ENCODE data around the gene ZNF608.

The ZNF608 gene

DNA sequence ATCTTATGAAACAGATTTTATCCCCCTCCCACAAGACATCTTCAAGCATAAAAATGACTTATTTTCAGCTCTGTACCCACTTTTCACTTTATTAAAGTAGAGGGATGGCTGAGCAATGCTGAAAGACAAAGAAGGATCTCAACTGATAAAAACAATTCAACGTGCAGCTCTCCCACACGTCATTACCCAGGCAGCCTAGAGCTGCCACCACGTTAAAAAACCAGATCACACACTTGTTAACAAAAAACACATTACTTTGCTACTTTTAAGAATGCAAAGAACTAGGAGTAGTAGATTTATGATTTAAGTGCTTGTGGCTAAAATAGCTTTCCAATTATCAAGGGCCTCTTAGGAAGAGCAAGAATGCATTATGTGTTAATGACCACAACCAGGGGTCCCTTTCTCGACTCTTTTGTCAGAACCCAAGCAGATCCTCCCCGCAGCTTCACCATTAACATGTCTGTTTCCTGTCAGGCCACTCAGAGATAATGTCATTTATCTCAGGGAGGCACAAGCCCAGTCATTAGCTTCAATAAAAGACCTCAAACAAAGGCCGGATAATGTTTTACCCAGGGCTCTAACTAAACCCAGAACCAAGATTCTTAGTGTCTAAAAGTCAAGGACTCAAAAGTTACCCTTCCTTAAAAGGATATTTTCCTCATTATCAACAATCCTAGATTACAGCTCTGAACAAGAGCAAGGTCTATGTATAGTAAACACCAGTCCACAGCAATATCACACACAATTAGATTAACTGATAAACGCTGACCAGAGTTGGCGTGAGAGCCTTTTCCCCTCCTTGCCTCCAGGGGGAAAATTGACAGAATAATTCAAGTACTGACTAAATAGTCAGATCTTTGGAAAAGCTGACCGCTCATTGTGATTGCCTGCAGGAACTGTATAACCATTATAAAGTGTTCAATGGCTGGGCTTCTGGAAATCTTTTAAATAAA is 7.5 kb downstream of the ZNF608 start:
- DNase-seq (ENCODE audit: low read depth): no peak

DNA sequence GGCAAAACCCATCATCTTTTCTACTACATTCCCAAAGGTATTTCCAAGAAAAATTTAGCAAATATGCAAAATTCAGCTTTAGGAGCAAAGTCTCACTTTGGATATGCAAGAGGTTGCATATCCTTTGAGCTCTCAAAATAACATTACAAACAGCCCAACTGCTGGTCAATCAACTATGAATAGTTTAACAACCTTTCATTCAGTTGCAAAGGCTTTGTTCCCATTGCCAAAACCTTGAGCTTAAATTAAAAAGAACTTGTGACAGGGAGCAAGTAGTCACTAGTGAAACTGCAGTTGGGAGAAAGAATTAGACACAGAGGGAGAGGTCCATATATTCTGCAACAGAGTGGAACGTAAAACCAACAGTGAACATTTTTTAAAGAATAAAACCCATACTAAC is 8.8 kb downstream of the ZNF608 start:
- DNase-seq (ENCODE audit: low read depth): no peak

DNA sequence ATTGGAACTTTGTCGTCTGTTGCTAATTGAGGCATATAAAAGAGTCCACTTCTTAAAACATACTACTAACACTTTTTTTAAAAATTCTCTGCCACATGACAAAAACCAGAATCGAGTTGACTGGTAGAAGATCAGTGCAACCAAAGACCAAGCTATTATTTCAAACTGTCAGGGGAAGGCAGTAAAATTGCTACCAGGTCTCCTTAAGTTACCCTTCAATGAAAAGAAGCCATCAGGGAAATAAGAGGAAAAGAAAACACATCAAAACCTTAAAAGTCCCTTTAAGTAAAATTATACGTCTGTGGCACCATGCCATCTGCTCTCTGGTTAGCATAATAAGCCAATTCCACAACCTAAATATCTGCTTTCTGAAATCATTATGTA is 9.6 kb downstream of the ZNF608 start:
- no peak for DNase-seq (ENCODE audit: low read depth)

DNA sequence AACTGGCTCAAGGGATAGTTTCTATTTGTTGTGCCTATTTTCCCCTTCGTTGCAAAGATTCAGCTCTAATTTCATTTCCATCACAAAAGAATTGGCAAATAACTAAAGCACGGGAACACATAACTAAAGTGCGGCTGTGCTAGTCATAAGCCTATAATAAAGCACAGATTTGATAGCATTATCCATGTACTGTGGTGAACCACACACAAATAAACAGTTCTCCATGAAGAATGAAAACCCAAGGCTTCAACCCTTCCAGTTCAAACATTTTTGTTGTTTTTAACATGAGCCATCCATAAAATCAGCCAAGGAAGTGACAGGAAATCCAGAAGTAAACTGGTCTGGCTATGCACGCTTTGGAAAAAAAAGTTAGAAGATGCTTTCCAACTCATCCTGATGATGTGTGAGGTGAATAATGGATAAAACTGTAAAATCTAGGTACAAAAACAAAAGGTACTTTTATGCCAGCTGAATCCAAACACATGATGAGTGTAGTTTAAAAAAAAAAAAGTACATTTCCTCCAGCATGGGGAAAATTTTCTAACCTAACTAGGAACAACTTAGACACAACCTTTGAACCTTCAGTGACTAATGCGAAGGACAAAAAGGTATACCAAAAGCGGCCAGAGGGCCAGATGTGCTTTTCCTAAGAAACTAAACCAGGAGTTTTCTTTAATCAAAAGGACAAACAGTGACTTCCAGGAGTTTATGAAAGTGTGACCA is 10.2 kb downstream of the ZNF608 start:
- DNase-seq (ENCODE audit: low read depth): no peak

DNA sequence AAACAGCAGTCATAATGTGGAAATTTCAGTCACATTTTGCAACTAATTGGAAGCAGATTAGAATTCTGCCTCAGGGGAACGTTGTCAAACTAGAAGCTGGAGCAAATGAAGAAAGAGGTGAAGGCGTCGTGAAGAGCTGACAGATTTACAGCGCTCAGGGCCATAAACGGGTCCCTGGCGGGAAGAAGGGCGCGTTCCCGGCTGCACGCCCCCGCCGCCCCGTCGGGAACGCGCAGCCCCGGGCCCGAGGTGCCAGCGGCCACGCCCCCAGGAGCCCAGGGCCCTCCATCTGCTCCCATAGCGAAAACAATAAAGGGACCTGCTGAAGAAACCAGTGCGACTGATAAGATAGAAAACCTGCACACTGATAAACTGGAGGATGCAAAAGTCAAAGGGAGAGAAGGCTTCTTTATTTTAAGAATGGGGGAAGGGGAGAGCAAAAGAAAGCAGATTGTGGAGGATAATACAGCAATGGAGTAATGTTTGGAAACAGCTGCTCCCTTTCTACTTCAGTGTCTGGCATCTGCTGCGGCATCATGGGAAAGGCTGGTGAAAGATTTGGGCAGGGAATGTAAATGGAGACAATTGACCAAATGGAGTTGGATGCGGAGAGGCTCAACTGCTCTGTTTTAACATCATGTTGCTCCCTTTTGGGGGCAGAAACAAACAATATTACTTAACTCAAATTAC is 11.1 kb downstream of the ZNF608 start:
- DNase-seq (ENCODE audit: low read depth): no peak

DNA sequence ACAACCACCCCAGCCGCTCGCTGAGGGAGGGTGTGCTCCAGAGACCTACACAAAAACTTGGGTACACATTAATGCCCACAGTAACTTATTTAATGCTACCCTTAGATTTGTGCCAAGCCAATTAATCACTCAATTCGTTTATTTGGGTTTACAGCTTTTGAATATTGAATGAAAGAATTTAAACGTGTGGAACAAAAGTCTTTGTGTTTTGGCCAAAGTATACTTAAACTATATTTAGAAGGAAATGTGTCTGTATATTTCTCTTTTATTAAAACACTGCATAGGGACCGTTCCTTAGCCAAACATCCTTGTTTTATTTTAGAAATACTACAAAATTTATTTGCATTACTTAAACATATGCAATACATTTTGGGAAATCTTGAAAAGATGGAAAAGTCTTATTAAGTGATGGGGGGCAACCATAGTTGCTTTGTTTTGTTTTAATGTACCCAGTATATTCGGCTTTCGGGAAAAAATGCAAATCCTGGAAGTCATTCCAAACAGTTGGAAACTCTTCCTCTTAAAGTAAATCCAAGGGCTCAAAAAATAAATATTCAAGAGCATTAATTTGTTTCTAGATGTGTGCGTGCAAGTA is 11.8 kb downstream of the ZNF608 start:
- DNase-seq (ENCODE audit: low read depth): no peak

DNA sequence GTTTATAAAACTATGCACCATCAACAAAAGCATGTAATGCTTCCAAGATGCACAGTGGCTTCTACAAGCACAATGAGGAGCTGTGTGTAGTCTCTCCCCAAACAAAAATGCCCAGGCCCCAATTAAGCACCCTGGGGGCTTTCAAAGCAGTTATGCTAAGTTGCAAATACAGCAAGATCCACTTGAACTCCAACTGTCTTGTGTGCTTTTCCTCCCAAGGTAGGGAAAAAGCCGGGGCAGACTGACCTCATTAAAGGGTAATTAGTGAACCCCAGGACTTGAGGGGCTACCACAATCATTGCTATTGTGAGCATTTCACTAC is 13.1 kb downstream of the ZNF608 start:
- no peak for DNase-seq (ENCODE audit: low read depth)

DNA sequence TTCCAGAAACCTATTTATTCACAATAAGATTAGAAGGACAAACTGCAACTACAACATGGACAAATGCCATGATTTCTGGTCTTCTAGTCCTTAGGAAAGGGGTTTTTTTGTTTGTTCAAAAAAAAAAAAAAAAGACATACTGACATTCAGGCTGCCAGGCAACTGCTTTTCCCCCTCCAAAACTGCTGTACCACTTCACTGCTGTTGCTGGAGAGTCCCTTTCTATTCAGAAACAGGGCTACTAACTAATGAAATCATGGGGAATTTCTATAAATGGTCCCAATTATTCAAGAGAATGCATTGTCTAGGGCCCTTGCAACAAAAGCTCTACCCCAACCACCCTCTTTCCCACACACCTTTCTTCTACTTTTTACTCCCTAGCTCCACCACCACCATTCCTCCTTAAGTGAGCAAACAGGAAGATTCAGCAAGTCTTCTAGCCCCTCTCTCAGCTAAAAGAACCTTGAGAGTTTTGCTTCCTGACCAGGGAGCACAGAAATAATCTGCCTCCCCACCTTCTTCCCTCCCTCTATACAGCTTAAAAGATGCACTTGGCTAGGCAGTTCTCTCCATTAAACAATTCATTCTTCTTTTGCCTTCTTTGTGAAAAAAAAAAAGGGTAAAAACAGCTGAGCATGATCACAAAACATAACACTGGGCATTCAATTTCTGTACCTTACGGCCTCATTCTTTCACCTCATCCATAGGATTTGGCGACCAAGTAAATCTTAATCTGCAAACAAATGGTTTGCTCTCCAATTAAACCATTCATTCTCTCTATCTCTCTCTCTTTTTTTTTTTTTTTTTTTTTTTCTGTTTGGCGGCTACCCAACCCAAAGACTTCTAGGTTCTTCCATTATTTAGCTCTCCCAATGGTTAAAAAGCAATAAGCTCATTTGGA is 13.8 kb downstream of the ZNF608 start:
- DNase-seq (ENCODE audit: low read depth): no peak

DNA sequence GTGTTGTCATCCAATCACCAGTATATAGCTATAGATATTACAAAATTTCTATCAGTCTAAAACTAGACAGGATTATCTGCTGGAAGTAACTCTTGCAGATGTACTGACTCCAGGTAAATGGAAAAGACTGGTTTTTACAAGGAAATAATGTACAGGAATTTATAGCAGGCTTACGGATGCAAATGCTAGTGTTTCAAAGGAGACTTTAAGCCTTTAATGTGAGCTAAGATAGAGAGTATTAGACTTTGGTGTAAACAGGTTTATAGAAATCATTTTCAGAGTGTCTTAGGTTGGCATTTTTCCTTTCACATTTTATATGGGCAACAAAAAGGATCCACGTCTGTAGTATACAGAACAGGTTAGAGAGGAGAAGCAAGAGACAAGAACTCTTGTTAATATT is 16.1 kb downstream of the ZNF608 start:
- no peak for DNase-seq (ENCODE audit: low read depth)

DNA sequence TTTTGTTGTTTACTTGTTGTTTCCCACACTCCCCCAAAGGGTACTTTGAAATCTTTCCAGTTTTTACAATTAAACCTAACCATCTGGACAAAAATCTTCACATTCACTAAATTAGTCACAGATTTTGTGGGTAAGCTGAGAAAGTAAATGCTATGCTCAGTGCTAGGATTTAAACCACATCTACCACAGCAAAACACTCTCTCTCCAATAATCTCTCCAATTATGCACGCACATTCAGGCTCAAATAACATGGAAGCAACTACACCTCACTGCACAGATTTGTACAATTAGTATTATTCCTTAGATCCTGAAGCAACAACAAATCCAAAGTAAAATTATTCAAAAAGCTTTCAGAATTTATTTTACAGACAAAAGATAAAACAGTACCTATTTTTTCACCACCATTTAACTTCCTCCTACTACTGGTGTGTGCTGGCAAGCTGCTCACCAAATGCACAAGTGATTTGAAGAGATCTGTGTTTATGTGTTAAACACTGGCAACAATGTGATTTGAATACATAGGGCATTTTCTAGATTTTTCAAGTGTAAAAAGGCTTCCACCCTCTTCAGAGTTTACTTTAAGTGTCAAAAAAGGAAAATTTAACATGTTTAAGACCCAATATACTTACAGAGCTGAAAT is 16.6 kb downstream of the ZNF608 start:
- DNase-seq (ENCODE audit: low read depth): no peak

DNA sequence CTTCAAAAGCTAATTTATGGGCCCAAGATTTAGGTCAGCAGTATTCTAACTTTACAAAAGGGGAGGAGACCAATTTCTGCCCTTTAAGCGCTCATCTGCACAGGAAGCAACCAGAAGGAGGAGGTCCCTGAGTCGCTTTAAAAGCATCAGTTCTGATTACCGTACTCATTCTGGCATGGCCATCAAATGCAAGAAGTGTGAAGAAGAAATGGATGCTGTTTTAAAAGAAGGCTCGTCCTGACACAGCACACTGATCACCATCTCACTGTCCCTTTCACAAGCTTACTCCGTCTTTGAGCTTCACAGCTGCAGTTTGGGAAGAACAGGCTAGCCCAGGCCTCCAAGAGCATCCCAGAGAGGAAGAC is 17.5 kb downstream of the ZNF608 start:
- DNase-seq (ENCODE audit: low read depth): no peak

DNA sequence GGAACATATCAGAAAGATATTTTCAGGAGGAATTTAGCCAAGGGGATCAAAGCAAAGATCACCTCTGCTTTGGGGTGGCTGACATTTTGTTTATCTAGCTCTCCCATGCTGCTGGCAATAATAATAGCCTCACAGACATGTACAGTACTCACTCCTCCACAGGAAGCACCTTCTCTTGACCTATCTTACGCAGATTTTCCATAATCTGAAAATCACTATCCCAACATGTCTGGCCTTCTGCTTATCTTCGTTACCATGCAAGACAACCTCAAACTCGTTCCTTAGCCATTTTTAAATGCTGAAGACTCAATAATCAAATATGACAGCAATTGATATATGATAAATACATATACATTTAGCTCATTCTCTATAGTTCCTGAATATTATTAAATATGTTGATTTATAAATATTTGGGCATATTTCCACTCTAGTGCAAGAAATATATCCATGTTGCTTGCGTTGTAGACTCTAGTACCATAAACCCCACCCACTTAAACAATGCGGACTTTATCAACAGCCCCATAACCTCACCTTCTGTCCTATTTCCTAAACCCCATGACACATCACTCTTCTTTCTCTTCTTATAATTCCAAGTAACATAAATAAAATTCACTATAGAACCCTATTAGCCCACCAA is 18.0 kb downstream of the ZNF608 start:
- DNase-seq (ENCODE audit: low read depth): no peak

DNA sequence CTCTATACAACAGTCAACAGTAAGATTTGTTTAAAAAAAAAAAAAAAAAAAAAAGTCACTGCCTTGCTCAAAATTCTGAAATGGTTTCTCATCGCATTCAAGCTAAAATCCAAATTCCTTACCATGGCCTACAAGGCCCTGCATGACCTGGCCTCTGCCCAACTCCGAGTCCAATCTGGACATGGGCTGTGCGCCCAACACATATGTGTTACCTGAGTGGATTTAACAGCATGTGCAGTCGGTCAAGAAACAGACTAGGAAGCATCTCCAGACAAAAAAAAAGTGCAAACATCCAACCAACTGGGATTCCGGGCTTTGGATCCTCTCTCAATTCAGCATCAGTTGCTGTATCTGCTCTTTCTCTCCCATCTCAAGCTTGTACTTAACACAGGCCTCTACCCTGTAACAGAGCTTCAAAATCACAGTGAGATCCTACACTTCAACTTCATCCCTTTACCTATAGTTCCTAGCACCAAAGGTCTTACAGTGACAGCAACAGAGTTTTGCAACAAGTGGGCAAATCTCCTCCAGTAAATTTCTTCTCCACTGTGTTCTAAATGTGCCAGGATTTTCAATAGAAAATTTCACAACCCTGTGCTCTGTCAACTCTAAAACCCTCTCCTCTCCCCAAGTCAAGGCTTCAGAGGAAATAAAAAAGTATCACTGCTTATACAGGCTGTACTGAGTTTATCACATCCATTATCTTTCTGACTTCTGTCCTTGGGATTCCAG is 19.6 kb downstream of the ZNF608 start:
- no peak for DNase-seq (ENCODE audit: low read depth)

DNA sequence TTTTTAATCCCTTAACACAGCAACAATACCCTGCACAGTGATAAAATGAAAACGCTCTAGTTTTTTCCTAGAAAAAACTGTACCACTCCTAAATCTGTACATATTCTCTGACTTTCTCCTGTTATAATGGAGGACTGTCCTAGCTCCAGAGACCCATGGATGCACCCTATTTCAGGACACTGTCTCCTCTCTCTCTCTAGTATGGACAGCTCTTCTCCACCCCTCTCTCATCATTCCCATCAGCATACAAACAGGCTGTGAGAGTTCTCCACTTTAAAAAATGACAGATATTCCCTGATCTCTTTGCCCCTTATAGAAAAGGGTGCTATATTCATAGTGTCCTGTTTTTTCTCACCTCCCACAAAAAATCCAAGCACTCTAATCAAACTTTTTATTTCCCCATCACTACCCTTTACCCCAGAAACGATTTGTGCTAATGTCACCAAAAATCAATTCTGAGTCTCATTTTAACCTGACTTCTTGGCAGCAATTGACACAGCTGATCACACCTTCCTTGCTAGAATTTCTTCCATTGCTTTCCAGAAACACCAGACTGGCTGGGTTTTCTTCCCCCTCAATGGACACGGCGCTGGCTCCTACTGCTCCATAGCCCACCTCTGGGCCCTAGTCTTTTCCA is 20.7 kb downstream of the ZNF608 start:
- no peak for DNase-seq (ENCODE audit: low read depth)

DNA sequence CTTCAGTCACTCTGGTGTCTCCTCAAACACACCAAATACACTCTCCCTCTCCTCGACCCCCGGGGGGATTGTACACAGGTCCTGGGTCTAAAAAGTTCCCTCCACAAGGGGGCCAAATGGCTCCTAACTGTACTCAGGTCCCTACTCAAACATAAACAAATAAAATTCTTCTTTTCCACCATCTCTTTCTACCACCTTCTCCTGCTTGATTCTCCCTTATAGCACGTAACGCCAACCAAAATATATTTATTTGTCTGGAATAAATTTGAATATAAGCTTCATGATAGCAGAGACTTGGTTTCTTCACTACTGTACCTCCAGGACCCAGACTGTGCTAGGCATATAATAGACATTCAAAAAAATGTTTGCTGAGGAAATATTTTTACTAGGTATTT is 21.4 kb downstream of the ZNF608 start:
- no peak for DNase-seq (ENCODE audit: low read depth)

DNA sequence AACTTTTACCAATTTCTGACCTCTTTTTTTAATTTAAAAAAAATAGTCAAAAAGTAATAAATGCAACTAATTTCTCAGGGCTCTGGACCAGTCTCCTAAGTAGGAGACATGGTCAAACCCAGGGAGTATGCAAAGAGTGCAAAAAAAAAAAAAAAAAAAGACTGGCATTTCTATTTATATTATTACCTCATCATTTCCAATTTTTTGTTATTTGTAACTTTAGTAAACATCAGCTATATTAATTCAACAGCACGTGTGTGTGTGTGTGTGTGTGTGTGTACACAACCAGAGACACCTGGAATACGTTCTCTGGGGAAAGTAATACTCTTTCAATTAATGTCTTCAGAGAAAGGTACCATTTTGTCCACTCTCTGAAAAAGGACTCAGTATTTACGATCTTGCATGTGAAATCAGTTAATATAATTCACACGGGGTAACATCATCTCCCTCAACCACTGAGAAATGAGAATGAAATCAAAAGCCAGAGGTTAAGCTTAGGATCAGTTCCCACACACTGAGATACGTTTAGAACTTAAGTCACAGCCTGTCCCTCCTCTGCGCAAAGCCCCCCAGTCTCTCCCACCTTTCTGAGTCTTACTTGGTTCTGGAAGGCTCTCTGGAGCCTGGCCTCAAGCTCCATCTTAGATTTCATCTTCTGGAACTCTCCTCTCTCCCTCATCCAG is 21.9 kb downstream of the ZNF608 start:
- DNase-seq (ENCODE audit: low read depth): no peak

DNA sequence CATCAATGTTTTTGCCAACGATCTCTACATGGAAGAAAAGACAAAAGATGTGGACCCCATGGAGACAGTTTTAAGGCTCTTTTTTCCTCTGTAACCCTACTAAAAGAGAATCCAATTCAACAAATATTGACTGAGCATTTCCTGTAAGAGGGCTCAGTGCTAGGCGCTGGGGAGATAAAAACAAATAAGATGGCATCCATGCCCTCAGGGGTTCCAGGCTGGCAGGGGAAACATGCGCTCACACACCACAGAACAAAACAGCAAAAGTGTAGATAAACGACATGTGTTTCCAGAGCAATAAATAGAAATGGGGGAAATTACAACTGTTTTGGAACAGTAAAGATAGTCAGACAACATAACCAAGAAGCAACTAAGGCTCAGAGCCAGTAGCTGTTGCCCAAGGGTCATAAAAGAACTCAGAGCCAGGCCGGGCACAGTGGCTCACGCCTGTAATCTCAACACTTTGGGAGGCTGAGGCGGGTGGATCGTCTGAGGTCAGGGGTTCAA is 25.2 kb downstream of the ZNF608 start:
- DNase-seq (ENCODE audit: low read depth): no peak

DNA sequence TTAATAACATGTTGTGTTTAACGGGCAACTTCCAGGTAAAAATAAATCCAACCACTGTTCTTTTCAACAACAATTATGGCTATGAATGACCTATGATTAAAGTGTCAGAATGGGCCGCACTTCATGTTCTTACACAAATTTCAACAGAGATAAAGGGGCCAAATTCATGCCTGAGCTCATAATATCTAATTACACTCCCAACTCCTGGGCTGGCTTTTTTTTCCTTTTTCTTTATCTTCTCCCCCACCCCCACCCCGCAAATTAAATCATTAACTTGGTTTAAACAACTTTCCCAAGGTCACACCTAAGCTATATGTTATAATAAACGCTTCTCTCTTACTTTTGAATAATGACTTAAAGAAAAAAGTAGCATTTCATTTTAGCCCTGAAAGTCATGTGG is 25.8 kb downstream of the ZNF608 start:
- DNase-seq (ENCODE audit: low read depth): no peak
